ENCODE results near the gene CD58. TPM values are rescaled to one million over a fixed set of nuclear protein-coding genes. Genes with fewer than 3 reads are reported as not detected.
A peak's percentile ranks its signal among the peaks of the same experiment; 100 is the strongest.

CD58 gene
- total and polyA plus RNA-seq, 9 of the 15 experiments (the other 6 are each of a cell fraction or from before 2014, with no cell fraction given), result 18.1 to 113 (median 37.4) TPM

DNA sequence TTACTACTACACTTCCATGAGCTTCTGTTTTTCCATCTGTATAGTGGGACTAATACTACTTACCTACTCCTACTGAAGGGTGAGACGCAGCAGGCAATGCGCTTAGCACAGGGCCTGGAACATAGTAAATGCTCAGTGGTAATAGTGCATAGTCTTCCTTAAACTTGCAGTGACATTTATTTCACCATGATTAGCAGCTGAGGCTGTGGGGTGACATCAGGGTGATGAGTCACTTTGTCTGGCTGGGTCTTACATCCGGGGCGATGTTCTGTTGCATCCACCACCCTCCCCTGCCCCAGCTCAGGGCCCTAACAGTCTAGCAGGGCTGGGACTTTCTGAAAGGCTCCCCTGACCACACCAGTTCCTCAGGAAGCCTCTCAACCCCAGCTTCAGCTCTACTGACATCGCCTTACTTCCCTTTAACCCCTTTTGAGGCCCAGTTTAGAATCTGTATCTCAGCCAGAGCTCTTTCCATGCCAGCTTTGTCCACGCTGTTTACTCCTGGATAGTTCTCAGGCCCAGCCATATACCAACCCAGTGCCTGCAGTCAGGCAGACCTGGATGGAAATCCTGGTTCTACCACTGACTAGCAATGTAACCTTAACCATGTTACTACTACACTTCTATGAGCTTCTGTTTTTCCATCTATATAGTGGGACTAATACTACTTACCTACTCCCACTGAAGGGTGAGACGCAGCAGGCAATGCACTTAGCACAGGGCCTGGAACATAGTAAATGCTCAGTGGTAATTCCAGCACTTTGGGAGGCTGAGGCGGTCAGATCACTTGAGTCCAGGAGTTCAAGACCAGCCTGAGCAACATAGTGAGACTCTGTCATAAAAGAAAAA, 66.3 kb downstream of the CD58 start (continued):
- TF ChIP-seq, protein P1, sequence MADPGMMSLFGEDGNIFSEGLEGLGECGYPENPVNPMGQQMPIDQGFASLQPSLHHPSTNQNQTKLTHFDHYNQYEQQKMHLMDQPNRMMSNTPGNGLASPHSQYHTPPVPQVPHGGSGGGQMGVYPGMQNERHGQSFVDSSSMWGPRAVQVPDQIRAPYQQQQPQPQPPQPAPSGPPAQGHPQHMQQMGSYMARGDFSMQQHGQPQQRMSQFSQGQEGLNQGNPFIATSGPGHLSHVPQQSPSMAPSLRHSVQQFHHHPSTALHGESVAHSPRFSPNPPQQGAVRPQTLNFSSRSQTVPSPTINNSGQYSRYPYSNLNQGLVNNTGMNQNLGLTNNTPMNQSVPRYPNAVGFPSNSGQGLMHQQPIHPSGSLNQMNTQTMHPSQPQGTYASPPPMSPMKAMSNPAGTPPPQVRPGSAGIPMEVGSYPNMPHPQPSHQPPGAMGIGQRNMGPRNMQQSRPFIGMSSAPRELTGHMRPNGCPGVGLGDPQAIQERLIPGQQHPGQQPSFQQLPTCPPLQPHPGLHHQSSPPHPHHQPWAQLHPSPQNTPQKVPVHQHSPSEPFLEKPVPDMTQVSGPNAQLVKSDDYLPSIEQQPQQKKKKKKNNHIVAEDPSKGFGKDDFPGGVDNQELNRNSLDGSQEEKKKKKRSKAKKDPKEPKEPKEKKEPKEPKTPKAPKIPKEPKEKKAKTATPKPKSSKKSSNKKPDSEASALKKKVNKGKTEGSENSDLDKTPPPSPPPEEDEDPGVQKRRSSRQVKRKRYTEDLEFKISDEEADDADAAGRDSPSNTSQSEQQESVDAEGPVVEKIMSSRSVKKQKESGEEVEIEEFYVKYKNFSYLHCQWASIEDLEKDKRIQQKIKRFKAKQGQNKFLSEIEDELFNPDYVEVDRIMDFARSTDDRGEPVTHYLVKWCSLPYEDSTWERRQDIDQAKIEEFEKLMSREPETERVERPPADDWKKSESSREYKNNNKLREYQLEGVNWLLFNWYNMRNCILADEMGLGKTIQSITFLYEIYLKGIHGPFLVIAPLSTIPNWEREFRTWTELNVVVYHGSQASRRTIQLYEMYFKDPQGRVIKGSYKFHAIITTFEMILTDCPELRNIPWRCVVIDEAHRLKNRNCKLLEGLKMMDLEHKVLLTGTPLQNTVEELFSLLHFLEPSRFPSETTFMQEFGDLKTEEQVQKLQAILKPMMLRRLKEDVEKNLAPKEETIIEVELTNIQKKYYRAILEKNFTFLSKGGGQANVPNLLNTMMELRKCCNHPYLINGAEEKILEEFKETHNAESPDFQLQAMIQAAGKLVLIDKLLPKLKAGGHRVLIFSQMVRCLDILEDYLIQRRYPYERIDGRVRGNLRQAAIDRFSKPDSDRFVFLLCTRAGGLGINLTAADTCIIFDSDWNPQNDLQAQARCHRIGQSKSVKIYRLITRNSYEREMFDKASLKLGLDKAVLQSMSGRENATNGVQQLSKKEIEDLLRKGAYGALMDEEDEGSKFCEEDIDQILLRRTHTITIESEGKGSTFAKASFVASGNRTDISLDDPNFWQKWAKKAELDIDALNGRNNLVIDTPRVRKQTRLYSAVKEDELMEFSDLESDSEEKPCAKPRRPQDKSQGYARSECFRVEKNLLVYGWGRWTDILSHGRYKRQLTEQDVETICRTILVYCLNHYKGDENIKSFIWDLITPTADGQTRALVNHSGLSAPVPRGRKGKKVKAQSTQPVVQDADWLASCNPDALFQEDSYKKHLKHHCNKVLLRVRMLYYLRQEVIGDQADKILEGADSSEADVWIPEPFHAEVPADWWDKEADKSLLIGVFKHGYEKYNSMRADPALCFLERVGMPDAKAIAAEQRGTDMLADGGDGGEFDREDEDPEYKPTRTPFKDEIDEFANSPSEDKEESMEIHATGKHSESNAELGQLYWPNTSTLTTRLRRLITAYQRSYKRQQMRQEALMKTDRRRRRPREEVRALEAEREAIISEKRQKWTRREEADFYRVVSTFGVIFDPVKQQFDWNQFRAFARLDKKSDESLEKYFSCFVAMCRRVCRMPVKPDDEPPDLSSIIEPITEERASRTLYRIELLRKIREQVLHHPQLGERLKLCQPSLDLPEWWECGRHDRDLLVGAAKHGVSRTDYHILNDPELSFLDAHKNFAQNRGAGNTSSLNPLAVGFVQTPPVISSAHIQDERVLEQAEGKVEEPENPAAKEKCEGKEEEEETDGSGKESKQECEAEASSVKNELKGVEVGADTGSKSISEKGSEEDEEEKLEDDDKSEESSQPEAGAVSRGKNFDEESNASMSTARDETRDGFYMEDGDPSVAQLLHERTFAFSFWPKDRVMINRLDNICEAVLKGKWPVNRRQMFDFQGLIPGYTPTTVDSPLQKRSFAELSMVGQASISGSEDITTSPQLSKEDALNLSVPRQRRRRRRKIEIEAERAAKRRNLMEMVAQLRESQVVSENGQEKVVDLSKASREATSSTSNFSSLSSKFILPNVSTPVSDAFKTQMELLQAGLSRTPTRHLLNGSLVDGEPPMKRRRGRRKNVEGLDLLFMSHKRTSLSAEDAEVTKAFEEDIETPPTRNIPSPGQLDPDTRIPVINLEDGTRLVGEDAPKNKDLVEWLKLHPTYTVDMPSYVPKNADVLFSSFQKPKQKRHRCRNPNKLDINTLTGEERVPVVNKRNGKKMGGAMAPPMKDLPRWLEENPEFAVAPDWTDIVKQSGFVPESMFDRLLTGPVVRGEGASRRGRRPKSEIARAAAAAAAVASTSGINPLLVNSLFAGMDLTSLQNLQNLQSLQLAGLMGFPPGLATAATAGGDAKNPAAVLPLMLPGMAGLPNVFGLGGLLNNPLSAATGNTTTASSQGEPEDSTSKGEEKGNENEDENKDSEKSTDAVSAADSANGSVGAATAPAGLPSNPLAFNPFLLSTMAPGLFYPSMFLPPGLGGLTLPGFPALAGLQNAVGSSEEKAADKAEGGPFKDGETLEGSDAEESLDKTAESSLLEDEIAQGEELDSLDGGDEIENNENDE (IDR thresholded peaks at IDR 0.05; ENCODE audit: low read depth, low read length), result no peak
- no peak for TF ChIP-seq ARHGAP35 (IDR thresholded peaks at IDR 0.05; ENCODE audit: partially characterized antibody)
- TF ChIP-seq DMBX1 (CRISPR knock-in tag; IDR thresholded peaks at IDR 0.05; ENCODE audit: borderline replicate concordance), result peak; percentile 75
- TF ChIP-seq WHSC1 (IDR thresholded peaks at IDR 0.05; ENCODE audit: low read length), result no peak
- peak; percentile 71; the same call in 1 of the 2 replicates for TF ChIP-seq SOX6 (IDR thresholded peaks at IDR 0.05)
- TF ChIP-seq C11orf30 (IDR thresholded peaks at IDR 0.05; ENCODE audit: low read depth), result peak; percentile 89
- no peak for TF ChIP-seq GABPB2 (CRISPR knock-in tag; conservative IDR thresholded peaks at IDR 0.05)
- TF ChIP-seq, protein P2, sequence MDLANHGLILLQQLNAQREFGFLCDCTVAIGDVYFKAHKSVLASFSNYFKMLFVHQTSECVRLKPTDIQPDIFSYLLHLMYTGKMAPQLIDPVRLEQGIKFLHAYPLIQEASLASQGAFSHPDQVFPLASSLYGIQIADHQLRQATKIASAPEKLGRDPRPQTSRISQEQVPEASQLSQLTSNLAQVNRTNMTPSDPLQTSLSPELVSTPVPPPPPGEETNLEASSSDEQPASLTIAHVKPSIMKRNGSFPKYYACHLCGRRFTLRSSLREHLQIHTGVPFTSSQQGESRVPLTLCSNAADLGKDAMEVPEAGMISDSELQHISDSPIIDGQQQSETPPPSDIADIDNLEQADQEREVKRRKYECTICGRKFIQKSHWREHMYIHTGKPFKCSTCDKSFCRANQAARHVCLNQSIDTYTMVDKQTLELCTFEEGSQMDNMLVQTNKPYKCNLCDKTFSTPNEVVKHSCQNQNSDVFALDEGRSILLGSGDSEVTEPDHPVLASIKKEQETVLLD (IDR thresholded peaks at IDR 0.05), result 0 out of 2 replicates have a peak, but pooled peaks have one; percentile 12
- no peak; the same call in 1 of the 2 replicates for TF ChIP-seq RB1 (IDR thresholded peaks at IDR 0.05; ENCODE audit: low read depth)
- TF ChIP-seq ZNF224 (CRISPR knock-in tag; IDR thresholded peaks at IDR 0.05), result no peak
- no peak for TF ChIP-seq MCM5 (IDR thresholded peaks at IDR 0.05; ENCODE audit: low read depth)
- peak in 1 of 2 experiments; percentile 75; a peak in 1 of 3 replicates for TF ChIP-seq CBX3 (IDR thresholded peaks at IDR 0.05; ENCODE audit: borderline replicate concordance in 1 of 2, low read length in 2 of 2)
- TF ChIP-seq SRSF9 (IDR thresholded peaks at IDR 0.05; ENCODE audit: borderline replicate concordance, low read depth, low read length), result no peak
- TF ChIP-seq PCBP2 (IDR thresholded peaks at IDR 0.05; ENCODE audit: low read depth, low read length, poor library complexity, severe bottlenecking), result no peak
